Tibial nerve (tissue), 4 donors: ENCODE measurements around the gene PRKCSH. TPM values are rescaled to one million over a fixed set of nuclear protein-coding genes. Genes with fewer than 3 reads are reported as not detected.

Experiments
- DNase-seq, 2 donors: peaks; one replicate each; pipeline ENCODE4 v3.0.0-alpha.2; 2019; ENCODE audit warnings: low spot score in 2 of 2
- H3K27ac ChIP-seq, 4 donors: fragments of 200-600 bp; sonication (generic) in 3 of 4; one replicate each; pipeline ENCODE4 v1.5.1; 2017 to 2019; ENCODE audit warnings: mild to moderate bottlenecking in 1 of 4
- H3K27me3 ChIP-seq, 2 donors: fragments of 200-600 bp; sonication (generic) in 1 of 2; one replicate each; pipeline versions ENCODE4 v1.5.1 to v1.6.0; 2017 to 2019
- H3K36me3 ChIP-seq, 3 donors: fragments of 200-600 bp; sonication (generic); one replicate each; pipeline ENCODE4 v1.5.1; 2018 to 2019
- H3K4me1 ChIP-seq, 4 donors: fragments of 200-600 bp; sonication (generic) in 3 of 4; one replicate each; pipeline ENCODE4 v1.5.1; 2017 to 2019
- H3K4me3 ChIP-seq, 4 donors: fragments of 200-600 bp; sonication (generic) in 3 of 4; one replicate each; pipeline ENCODE4 v1.5.1; 2017 to 2019; ENCODE audit warnings: mild to moderate bottlenecking in 1 of 4, moderate library complexity in 1 of 4
- H3K9me3 ChIP-seq, 4 donors: fragments of 200-600 bp; sonication (generic) in 3 of 4; one replicate each; pipeline ENCODE4 v1.5.1; 2017 to 2019
- EP300 ChIP-seq, 2 donors: sonication (generic); formaldehyde crosslinking; IDR thresholded peaks; one replicate each; pipeline ENCODE4 v1.6.1; 2017; ENCODE audit warnings: antibody characterized with exemption in 2 of 2, mild to moderate bottlenecking in 1 of 2
- POLR2A ChIP-seq, 2 donors: fragments of 450-650 bp; IDR thresholded peaks; one replicate each; pipeline ENCODE4 v1.6.1; 2017; ENCODE audit warnings: antibody characterized with exemption in 2 of 2, mild to moderate bottlenecking in 2 of 2, moderate library complexity in 2 of 2
- WGBS, 2 donors: methylation state at CpG; one replicate each; pipeline ENCODE4 v1.1.5; 2018; 5-methylcytosine and 5-hydroxymethylcytosine counted together
- small RNA-seq: library from RNA; depleted of rRNA; stranded (forward); fragments of <200 nt; gene quantifications from one replicate; pipeline ENCODE3, GENCODE V24; 2016
- total RNA-seq, 4 donors: library from RNA; depleted of rRNA; stranded (reverse); fragments of >200 nt; gene quantifications; one replicate each; pipeline ENCODE4 v1.1.0, GENCODE V29; 2016
- TF ChIP-seq, protein P1 (sequence below), 5 experiments: fragments of 200-600 bp in 3 of 5; fragments of 450-650 bp in 2 of 5; sonication (generic) in 3 of 5; IDR thresholded peaks; one replicate each; pipeline ENCODE4 v1.5.1; 2016 to 2019; ENCODE audit warnings: antibody characterized with exemption in 5 of 5, mild to moderate bottlenecking in 3 of 5, moderate library complexity in 2 of 5

PRKCSH gene
- total RNA-seq, 4 donors from 2014 or later: 94.0 to 101 (median 97.4) TPM

DNA sequence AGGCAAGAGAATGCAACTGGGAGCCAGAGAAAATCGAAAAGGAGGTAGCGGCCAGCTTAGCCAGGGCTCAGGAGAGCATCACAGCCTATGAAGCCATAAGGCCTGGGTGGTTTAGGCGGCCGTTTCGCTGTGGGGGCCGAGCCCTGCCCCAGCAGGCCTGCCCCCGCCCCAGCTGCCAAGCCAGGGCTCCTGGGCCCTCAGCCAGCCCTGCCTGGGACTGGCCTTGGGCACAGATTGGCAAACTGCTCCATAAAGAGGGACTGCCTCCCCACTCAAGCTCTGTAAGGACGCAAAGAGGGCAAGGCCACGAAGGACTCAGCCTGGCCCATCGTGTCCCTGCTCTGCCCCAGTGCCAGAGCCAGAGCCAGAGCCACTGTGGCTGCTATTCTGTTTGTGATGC is 60.0 kb downstream of the PRKCSH start:
- DNase-seq: no peak
- H3K9me3 ChIP-seq: no peaks in the 10 kb centered on the region
- H3K27ac ChIP-seq: no peak overlapping the region
- no peaks in the 10 kb centered on the region for H3K4me1 ChIP-seq
- TF ChIP-seq, protein P1, sequence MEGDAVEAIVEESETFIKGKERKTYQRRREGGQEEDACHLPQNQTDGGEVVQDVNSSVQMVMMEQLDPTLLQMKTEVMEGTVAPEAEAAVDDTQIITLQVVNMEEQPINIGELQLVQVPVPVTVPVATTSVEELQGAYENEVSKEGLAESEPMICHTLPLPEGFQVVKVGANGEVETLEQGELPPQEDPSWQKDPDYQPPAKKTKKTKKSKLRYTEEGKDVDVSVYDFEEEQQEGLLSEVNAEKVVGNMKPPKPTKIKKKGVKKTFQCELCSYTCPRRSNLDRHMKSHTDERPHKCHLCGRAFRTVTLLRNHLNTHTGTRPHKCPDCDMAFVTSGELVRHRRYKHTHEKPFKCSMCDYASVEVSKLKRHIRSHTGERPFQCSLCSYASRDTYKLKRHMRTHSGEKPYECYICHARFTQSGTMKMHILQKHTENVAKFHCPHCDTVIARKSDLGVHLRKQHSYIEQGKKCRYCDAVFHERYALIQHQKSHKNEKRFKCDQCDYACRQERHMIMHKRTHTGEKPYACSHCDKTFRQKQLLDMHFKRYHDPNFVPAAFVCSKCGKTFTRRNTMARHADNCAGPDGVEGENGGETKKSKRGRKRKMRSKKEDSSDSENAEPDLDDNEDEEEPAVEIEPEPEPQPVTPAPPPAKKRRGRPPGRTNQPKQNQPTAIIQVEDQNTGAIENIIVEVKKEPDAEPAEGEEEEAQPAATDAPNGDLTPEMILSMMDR (IDR thresholded peaks at IDR 0.05): no peak
- TF ChIP-seq POLR2A (IDR thresholded peaks at IDR 0.05): no peak
- TF ChIP-seq EP300 (IDR thresholded peaks at IDR 0.05): no peak
- peaks cover 0 to 91% (median 0%) of the 10 kb centered on the region in 3 donors for H3K36me3 ChIP-seq
- no peak overlapping the region for H3K4me3 ChIP-seq
- WGBS, 2 donors: 87 to 88% methylated on average over 9 to 10 of the region's 10 CpGs
- no peaks in the 10 kb centered on the region for H3K27me3 ChIP-seq

DNA sequence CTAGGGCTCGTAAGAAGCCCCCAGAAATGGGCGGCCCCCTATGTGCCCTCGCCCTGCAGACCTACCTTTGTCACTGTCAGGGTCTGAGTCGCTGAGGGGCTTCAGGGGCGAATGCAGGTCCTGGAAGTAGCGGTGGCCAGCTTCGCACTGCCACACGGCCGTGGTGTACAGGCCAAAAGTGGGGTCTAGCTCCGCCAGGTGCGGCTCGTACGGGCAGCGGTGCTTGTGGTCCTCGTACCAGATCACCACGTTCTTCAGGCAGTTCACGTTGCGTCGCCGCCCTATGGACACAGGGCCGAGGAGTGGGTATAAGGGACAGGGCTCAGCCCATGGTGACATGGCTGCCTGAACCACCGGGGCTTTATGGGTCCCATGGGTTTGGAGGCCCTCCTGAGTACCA is 60.5 kb downstream of the PRKCSH start:
- H3K4me1 ChIP-seq: no peaks in the 10 kb centered on the region
- no peak for TF ChIP-seq EP300 (IDR thresholded peaks at IDR 0.05)
- no peaks in the 10 kb centered on the region for H3K9me3 ChIP-seq
- no peak overlapping the region for H3K4me3 ChIP-seq
- H3K36me3 ChIP-seq: peaks cover 0 to 91% (median 0%) of the 10 kb centered on the region in 3 donors
- no peak for DNase-seq
- WGBS, 2 donors: 93 to 94% methylated on average over 20 to 22 of the region's 22 CpGs
- no peaks in the 10 kb centered on the region for H3K27me3 ChIP-seq
- H3K27ac ChIP-seq: no peak overlapping the region

DNA sequence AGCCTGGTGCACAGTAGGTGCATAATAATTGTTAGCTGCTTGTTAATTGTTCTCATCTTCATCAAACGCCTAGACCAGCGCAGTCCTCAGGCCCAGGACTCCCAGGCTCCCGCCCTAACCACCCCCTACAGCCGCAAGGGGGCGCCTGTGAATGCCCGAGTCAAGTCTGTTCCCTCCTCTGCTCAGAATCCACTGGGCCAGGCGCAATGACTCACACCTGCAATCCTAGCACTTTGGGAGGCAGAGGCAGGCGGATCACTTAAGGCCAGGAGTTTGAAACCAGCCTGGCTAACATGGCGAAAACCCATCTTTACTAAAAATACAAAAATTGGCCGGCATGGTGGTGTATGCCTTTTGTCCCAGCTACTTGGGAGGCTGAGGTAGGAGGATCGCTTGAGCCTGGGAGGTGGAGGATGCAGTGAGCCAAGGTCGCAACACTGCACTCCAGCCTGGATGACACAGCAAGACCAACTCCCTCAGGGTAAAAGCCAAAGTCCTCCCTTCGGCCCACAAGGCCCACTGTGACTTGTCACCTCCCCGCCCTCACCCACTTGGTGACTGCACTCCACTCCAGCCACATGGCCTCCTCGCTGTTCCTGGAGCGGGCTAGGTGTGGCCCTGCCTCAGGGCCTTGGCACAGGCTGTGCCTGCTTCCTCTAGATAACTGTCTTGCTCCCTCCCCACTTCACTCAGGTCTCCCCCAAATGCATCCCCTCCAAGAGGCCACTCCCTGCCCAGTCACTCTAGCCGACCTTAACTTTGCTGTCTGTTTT is 61.1 kb downstream of the PRKCSH start:
- Histone ChIP-seq H3K27ac (no peak overlapping the region), H3K36me3 (peaks cover 0 to 91% (median 0%) of the 10 kb centered on the region in 3 donors), H3K9me3 (no peaks in the 10 kb centered on the region), H3K27me3 (no peaks in the 10 kb centered on the region), H3K4me1 (no peaks in the 10 kb centered on the region), H3K4me3 (no peak overlapping the region)
- WGBS, 2 donors: 64 to 67% methylated on average over 17 of the region's 17 CpGs
- peak; percentile 31 to 57 for DNase-seq
- TF ChIP-seq, protein P1 (IDR thresholded peaks at IDR 0.05): peak; percentile 37 to 50 (median 43)
- TF ChIP-seq EP300 (IDR thresholded peaks at IDR 0.05) (no peak), POLR2A (IDR thresholded peaks at IDR 0.05) (no peak)

DNA sequence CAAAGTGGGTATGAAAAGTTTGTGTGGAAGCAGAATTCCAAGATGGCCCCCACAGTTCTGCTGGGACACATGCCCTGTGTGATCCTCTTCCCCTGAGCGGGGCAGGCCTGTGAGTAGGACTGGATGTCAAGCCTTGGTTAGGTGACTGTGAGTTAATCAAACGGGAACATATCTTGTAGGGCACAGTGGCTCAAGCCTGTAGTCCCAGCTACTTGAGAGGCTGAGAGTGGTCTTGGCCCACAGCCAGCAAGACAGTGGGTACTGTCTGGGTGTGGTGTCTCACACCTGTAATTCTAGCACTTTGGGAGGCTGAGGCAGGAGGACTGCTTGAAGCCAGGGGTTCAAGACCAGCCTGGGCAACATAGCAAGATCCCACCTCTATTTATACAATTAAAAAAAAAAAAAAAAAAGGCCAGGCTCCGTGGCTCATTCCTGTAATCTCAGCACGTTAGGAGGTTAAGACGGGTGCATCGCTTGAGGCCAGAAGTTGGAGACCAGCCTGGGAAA is 63.8 kb downstream of the PRKCSH start:
- Histone ChIP-seq H3K27me3 (no peaks in the 10 kb centered on the region), H3K4me1 (no peaks in the 10 kb centered on the region), H3K27ac (no peak overlapping the region), H3K36me3 (peaks cover 0 to 79% (median 0%) of the 10 kb centered on the region in 3 donors), H3K9me3 (no peaks in the 10 kb centered on the region), H3K4me3 (no peak overlapping the region)
- 92 to 97% methylated on average over 6 of the region's 6 CpGs for WGBS, 2 donors
- TF ChIP-seq, protein P1 (IDR thresholded peaks at IDR 0.05): no peak
- TF ChIP-seq EP300 (IDR thresholded peaks at IDR 0.05) (no peak), POLR2A (IDR thresholded peaks at IDR 0.05) (no peak)
- no peak for DNase-seq

DNA sequence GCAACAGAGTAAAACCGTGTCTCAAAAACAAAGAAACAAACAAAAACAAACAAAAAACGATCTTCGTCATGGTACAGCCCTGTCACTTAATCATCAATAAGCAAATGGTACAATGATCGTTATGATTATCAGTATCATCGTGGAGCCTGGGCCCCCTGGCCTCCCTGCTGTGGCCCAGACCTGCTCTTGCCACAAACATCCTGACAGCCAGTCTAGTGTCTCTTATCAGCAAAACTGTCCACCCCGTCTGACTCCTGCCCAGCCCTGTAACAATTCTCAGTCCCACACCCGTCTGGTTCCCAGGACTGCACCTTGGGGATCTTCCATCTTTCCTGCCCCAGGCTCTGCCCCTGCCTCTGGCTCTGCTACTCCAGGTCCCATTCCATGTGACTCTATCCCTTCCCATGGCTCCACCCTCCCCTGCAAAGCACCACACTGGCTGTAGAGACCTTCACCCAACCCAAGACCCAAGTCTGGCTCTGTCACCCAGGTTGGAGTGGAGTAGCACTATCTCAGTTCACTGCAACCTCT is 64.5 kb downstream of the PRKCSH start:
- peaks cover 0 to 72% (median 0%) of the 10 kb centered on the region in 3 donors for H3K36me3 ChIP-seq
- H3K27me3 ChIP-seq: no peaks in the 10 kb centered on the region
- peaks cover 0 to 6% (median 0%) of the 10 kb centered on the region in 4 donors for H3K4me1 ChIP-seq
- TF ChIP-seq POLR2A (IDR thresholded peaks at IDR 0.05) (no peak), EP300 (IDR thresholded peaks at IDR 0.05) (no peak)
- TF ChIP-seq, protein P1 (IDR thresholded peaks at IDR 0.05): no peak
- H3K9me3 ChIP-seq: no peaks in the 10 kb centered on the region
- WGBS, 2 donors: 77% methylated on average over 7 of the region's 7 CpGs
- H3K27ac ChIP-seq: no peak overlapping the region
- no peak overlapping the region for H3K4me3 ChIP-seq
- DNase-seq: no peak

Small RNAs within 50 kb of the gene (small RNA-seq; reads per million reads assigned to genes)
- gene MIR7974 (not detected), gene RF00019 (not detected)

Other genes starting within 250 kb of the PRKCSH start
- gene KANK2, start 238.1 kb upstream of the PRKCSH start, total RNA-seq: 100 to 1,000 TPM; 355 to 752 (median 582) TPM
- gene ANGPTL8, start 196.0 kb upstream of the PRKCSH start, total RNA-seq: 10 to 100 TPM in 2 of 4 donors, 1 to 10 TPM in 1, not detected in 1; 2.0 to 13.2 (median 10.8) TPM
- gene DOCK6, start 173.1 kb upstream of the PRKCSH start, total RNA-seq: 10 to 100 TPM; 37.5 to 92.7 (median 49.2) TPM
- not detected for gene TSPAN16, start 139.5 kb upstream of the PRKCSH start, total RNA-seq
- gene RAB3D, start 96.0 kb upstream of the PRKCSH start, total RNA-seq: 10 to 100 TPM; 12.9 to 20.8 (median 17.9) TPM
- 100 to 1,000 TPM; 145 to 238 (median 189) TPM for gene TMEM205, start 89.4 kb upstream of the PRKCSH start, total RNA-seq
- gene CCDC159, start 89.1 kb upstream of the PRKCSH start, total RNA-seq: 10 to 100 TPM; 23.2 to 33.7 (median 30.8) TPM
- 10 to 100 TPM; 20.1 to 82.2 (median 33.8) TPM for gene PLPPR2, start 80.2 kb upstream of the PRKCSH start, total RNA-seq
- 1 to 10 TPM; 2.3 to 5.7 (median 2.8) TPM for gene SWSAP1, start 61.0 kb upstream of the PRKCSH start, total RNA-seq
- gene EPOR, start 51.3 kb upstream of the PRKCSH start, total RNA-seq: 10 to 100 TPM in 1 of 4 donors, 1 to 10 TPM in 3; 3.5 to 10.0 (median 7.5) TPM
- gene RGL3, start 16.3 kb upstream of the PRKCSH start, total RNA-seq: 10 to 100 TPM in 2 of 4 donors, 1 to 10 TPM in 2; 5.7 to 17.9 (median 11.0) TPM
- 1 to 10 TPM in 1 of 4 donors, under 1 TPM in 1, not detected in 2; 0.42 to 1.3 TPM for gene ODAD3, start 514 bp upstream of the PRKCSH start, total RNA-seq
- gene ELAVL3, start 45.4 kb downstream of the PRKCSH start, total RNA-seq: not detected
- 10 to 100 TPM in 2 of 4 donors, 1 to 10 TPM in 2; 7.2 to 22.9 (median 11.7) TPM for gene ZNF653, start 70.2 kb downstream of the PRKCSH start, total RNA-seq
- gene ECSIT, start 93.5 kb downstream of the PRKCSH start, total RNA-seq: 10 to 100 TPM; 45.2 to 81.6 (median 58.4) TPM
- 10 to 100 TPM; 21.3 to 43.3 (median 27.3) TPM for gene CNN1, start 103.2 kb downstream of the PRKCSH start, total RNA-seq
- 10 to 100 TPM; 26.8 to 34.1 (median 28.9) TPM for gene ELOF1, start 123.6 kb downstream of the PRKCSH start, total RNA-seq
- 10 to 100 TPM in 3 of 4 donors, 1 to 10 TPM in 1; 4.8 to 12.6 (median 10.7) TPM for gene ACP5, start 142.0 kb downstream of the PRKCSH start, total RNA-seq
- gene ZNF627, start 161.8 kb downstream of the PRKCSH start, total RNA-seq: 10 to 100 TPM in 3 of 4 donors, 1 to 10 TPM in 1; 9.0 to 30.8 (median 12.2) TPM